Osteocyte (in vitro differentiated cells): ENCODE data around the gene TBL3. TPM values are rescaled to one million over a fixed set of nuclear protein-coding genes. Genes with fewer than 3 reads are reported as not detected.

Experiments used
- DNase-seq: peaks from one replicate; pipeline ENCODE4 v3.0.0; 2021; ENCODE audit warnings: mixed read lengths; ENCODE audit not compliant: unreplicated experiment; ENCODE audit errors: extremely low spot score
- H3K27ac Mint-ChIP-seq: one replicate; pipeline ENCODE4 v1.8.0; 2021; ENCODE audit warnings: mild to moderate bottlenecking, mixed read lengths; ENCODE audit not compliant: unreplicated experiment
- H3K27me3 Mint-ChIP-seq: one replicate; pipeline ENCODE4 v1.8.0; 2021; ENCODE audit warnings: mixed read lengths; ENCODE audit not compliant: unreplicated experiment
- H3K36me3 Mint-ChIP-seq: one replicate; pipeline ENCODE4 v1.8.0; 2021; ENCODE audit warnings: mixed read lengths; ENCODE audit not compliant: unreplicated experiment
- H3K4me1 Mint-ChIP-seq: one replicate; pipeline ENCODE4 v1.8.0; 2021; ENCODE audit warnings: mixed read lengths; ENCODE audit not compliant: unreplicated experiment
- H3K4me3 Mint-ChIP-seq: one replicate; pipeline ENCODE4 v1.8.0; 2021; ENCODE audit warnings: mild to moderate bottlenecking, moderate library complexity, mixed read lengths; ENCODE audit not compliant: unreplicated experiment
- H3K9me3 Mint-ChIP-seq: one replicate; pipeline ENCODE4 v1.8.0; 2021; ENCODE audit warnings: mixed read lengths; ENCODE audit not compliant: unreplicated experiment
- total RNA-seq: library from RNA; stranded (reverse); gene quantifications from 2 replicates; pipeline ENCODE4 v1.2.1, GENCODE V29; 2021
- TF ChIP-seq, protein P1 (sequence below): fragments of 200-600 bp; sonication (generic); IDR thresholded peaks from 2 replicates; pipeline ENCODE4 v1.5.0; 2021; ENCODE audit warnings: antibody characterized with exemption, mild to moderate bottlenecking, moderate library complexity

Gene TBL3
- total RNA-seq, 1 donor from 2014 or later = 32.0 TPM

DNA sequence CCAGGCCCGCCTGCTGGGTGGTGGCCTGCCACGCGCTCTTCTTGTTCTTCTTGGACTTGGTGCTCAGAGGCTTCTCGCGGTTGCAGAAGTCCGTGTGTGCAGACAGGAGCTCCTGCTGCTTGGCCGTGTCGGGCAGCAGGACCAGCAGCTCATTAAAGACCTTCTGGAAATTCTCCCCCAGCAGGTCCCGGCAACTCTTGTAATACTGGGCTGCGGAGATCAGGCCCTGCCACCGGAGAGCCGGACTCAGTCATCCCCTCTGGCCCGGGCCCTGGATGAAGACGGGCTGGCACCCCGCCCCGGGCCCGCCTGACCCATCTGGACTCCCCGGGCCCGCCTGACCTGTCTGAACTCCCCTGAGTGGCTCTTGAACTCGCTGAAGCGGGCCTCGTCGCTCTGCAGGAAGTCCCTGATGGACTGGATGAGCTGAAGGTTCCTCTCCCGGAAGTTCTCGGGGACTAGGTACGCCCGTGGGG, 26.5 kb downstream of the TBL3 start:
- H3K27me3 Mint-ChIP-seq = no peaks in the 10 kb centered on the region

DNA sequence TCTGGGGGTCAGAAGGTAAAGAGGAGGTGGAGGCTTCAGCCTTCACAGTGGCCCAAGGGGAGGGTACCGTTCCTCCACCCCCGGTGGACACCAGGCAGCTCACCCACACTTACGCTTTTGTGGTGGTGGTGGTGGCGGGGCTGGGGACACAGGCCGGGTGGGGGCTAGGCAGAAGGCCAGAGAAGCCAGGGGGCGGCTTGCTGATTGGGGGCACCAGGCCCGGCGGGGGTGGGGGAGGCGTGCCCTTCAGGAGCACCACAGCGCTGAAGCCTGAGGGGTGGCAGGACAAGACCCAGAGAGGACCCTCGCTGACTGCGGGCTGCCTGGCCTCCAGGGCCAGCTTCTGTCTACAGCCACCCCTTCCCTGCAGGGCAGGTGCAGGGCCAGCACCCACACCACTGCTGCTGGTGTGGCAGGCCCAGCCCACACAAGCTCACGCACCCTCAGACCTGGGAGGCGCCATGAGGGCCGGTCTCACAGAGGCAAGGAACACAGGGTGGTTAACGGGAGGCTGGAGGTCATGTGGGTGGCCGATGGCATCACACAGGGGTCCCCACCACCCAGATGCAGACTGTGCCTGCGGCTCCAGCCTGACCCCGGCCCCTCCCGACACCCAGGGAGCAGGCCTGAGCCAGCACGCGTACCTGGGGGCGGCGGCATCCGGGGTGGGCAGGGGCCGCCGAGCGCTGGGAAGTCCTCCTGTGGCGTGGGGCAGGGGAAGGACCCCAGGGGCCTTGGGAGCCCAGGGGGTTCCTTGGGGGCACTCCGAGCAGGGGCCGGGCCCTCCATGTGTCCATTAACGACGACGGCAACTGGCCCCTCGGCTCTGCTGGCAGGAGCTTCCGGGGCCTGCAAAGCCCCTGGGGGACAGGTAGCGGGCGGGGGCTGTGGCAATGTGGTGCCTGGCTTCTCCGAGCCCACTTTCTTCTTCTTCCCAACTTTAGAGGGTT, 27.3 kb downstream of the TBL3 start:
- Mint-ChIP-seq H3K4me3 (no peak overlapping the region), H3K9me3 (no peaks in the 10 kb centered on the region), H3K27me3 (no peaks in the 10 kb centered on the region), H3K36me3 (peaks cover 18% of the 10 kb centered on the region), H3K27ac (no peak overlapping the region), H3K4me1 (peaks cover 3% of the 10 kb centered on the region)
- no peak for DNase-seq
- TF ChIP-seq, protein P1, sequence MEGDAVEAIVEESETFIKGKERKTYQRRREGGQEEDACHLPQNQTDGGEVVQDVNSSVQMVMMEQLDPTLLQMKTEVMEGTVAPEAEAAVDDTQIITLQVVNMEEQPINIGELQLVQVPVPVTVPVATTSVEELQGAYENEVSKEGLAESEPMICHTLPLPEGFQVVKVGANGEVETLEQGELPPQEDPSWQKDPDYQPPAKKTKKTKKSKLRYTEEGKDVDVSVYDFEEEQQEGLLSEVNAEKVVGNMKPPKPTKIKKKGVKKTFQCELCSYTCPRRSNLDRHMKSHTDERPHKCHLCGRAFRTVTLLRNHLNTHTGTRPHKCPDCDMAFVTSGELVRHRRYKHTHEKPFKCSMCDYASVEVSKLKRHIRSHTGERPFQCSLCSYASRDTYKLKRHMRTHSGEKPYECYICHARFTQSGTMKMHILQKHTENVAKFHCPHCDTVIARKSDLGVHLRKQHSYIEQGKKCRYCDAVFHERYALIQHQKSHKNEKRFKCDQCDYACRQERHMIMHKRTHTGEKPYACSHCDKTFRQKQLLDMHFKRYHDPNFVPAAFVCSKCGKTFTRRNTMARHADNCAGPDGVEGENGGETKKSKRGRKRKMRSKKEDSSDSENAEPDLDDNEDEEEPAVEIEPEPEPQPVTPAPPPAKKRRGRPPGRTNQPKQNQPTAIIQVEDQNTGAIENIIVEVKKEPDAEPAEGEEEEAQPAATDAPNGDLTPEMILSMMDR = no peak

More for the DNA sequence above, 26.5 kb downstream of the TBL3 start:
- H3K4me1 Mint-ChIP-seq = no peaks in the 10 kb centered on the region
- no peak for DNase-seq
- no peaks in the 10 kb centered on the region for H3K9me3 Mint-ChIP-seq
- no peak overlapping the region for H3K4me3 Mint-ChIP-seq
- H3K36me3 Mint-ChIP-seq = peaks cover 18% of the 10 kb centered on the region
- TF ChIP-seq, protein P1 = no peak
- H3K27ac Mint-ChIP-seq = no peak overlapping the region

DNA sequence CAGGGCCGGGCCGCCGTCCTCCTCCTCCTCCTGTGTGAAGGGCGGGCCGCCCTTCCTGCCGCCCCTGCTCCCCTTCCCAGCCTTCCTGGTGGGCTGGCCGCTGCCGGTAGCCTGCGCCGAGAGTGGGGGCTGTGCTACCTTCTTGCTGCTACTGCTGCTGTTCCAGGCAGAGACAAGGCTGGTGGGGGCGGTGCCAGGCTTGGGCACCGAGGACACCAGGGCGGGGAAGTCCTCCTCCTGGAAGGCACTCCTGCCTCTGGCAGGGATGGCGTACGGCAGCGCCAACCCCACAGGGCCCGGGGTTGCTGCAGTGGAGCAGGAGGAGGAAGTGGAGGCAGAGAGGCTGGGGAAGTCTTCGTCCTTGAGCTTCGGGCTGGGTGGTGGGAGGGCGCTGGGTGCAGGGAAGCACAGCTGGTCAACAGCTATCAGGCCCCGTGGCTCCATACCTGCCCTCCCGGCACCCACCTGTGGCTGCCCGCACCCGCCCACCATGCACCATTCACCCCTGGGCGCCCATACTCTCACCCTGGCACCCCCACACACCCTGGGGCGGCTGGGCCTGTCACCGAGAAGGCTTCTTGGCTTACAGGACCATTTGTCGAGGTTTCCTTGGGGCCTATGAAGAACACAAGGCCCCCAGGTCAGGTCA, 28.1 kb downstream of the TBL3 start:
- Mint-ChIP-seq H3K27me3 (no peaks in the 10 kb centered on the region), H3K36me3 (peaks cover 18% of the 10 kb centered on the region), H3K4me1 (peaks cover 8% of the 10 kb centered on the region), H3K4me3 (no peak overlapping the region), H3K27ac (no peak overlapping the region), H3K9me3 (no peaks in the 10 kb centered on the region)
- DNase-seq = no peak
- TF ChIP-seq, protein P1 = no peak

DNA sequence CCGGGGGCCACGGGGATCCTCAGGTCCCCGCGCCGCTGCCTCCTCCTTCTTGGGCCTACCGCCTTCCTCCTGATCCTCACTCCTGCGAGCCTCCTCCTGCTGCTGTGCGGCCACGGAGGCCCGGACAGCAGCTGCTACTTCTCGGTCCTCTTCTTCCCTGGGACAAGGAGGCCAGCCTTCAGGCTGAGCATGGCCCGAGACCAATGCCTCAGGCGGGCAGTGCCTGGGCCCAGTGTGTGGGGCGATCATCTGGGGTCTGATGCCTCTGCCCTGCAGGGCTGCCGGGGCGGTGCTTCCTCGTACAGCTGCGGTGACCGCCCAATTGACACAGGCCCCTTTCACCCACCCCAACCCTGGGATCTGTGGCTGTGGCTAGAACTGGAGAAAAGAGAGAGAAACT, 29.2 kb downstream of the TBL3 start:
- Mint-ChIP-seq H3K4me1 (peaks cover 11% of the 10 kb centered on the region), H3K27me3 (no peaks in the 10 kb centered on the region), H3K9me3 (no peaks in the 10 kb centered on the region), H3K27ac (no peak overlapping the region), H3K4me3 (no peak overlapping the region), H3K36me3 (peaks cover 15% of the 10 kb centered on the region)
- TF ChIP-seq, protein P1 = no peak
- DNase-seq = no peak
